ENCODE results near the gene RFNG.
A peak's percentile ranks its signal among the peaks of the same experiment; 100 is the strongest.

The RFNG gene

DNA sequence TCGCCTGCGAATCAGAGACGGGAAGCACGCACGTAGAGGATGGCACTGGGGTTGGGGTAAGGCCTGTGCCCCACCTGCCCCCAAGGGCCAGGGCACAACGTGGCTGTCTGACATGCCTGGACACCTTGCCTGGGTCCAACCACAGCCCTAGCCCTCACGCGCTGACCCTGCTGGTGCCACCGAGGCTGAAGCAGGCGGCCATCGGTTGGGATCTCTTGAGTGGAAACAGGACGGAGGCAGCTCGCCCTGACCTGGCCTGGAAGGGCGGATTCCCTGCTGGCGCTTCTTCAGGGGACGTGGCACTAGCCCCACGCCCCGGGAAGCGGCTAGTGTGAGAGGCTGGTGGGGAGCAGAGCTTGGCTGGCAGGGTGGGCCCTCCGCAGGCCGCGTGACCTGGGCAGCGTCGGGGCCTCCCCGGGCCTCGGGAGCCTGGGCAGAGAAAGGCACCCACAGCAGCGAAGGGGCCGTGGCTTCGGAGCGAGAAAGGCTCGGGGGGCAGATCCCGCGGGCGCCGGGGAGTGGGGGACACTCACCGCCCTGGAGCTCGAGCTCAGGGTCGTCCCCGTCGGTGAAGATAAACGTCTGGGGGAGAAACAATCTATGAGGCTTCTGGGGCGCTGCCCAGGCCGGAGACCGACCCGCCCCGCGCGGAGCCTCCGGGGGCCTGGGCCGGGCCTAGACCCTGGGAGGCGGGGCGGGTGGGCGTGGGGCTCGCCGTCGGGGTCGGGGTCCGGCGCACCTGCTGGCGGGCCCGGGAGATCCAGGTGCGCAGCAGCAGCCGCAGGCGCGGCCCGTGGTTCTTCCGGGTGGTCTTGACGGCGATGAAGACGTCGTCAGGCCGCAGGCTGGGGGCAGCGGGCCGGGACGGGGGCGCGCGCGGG is 610 bp downstream of the RFNG start:
- no peak for DNase-seq (ENCODE audit: low read depth in 1 of 2, low spot score in 1 of 2)
- Histone ChIP-seq H3K4me3 (replicated peaks; ENCODE audit: insufficient read depth, low read length) (peak overlapping the region; percentile 78), H3K27me3 (ENCODE audit: insufficient read depth, poor library complexity, severe bottlenecking) (no peaks in the 10 kb centered on the region), H3K27ac (replicated peaks) (peak overlapping the region; percentile 5; the same call in 1 of the 2 replicates)
- TF ChIP-seq GABPA (IDR thresholded peaks at IDR 0.05; ENCODE audit: low read depth) (no peak), POLR2AphosphoS5 (IDR thresholded peaks at IDR 0.05; ENCODE audit: low read depth) (no peak), SPI1 (IDR thresholded peaks at IDR 0.05; ENCODE audit: borderline replicate concordance, low read depth) (no peak)
- TF ChIP-seq, protein P1, sequence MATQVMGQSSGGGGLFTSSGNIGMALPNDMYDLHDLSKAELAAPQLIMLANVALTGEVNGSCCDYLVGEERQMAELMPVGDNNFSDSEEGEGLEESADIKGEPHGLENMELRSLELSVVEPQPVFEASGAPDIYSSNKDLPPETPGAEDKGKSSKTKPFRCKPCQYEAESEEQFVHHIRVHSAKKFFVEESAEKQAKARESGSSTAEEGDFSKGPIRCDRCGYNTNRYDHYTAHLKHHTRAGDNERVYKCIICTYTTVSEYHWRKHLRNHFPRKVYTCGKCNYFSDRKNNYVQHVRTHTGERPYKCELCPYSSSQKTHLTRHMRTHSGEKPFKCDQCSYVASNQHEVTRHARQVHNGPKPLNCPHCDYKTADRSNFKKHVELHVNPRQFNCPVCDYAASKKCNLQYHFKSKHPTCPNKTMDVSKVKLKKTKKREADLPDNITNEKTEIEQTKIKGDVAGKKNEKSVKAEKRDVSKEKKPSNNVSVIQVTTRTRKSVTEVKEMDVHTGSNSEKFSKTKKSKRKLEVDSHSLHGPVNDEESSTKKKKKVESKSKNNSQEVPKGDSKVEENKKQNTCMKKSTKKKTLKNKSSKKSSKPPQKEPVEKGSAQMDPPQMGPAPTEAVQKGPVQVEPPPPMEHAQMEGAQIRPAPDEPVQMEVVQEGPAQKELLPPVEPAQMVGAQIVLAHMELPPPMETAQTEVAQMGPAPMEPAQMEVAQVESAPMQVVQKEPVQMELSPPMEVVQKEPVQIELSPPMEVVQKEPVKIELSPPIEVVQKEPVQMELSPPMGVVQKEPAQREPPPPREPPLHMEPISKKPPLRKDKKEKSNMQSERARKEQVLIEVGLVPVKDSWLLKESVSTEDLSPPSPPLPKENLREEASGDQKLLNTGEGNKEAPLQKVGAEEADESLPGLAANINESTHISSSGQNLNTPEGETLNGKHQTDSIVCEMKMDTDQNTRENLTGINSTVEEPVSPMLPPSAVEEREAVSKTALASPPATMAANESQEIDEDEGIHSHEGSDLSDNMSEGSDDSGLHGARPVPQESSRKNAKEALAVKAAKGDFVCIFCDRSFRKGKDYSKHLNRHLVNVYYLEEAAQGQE (IDR thresholded peaks at IDR 0.05; ENCODE audit: insufficient replicate concordance, low read depth): no peak
- TF ChIP-seq, protein P2, sequence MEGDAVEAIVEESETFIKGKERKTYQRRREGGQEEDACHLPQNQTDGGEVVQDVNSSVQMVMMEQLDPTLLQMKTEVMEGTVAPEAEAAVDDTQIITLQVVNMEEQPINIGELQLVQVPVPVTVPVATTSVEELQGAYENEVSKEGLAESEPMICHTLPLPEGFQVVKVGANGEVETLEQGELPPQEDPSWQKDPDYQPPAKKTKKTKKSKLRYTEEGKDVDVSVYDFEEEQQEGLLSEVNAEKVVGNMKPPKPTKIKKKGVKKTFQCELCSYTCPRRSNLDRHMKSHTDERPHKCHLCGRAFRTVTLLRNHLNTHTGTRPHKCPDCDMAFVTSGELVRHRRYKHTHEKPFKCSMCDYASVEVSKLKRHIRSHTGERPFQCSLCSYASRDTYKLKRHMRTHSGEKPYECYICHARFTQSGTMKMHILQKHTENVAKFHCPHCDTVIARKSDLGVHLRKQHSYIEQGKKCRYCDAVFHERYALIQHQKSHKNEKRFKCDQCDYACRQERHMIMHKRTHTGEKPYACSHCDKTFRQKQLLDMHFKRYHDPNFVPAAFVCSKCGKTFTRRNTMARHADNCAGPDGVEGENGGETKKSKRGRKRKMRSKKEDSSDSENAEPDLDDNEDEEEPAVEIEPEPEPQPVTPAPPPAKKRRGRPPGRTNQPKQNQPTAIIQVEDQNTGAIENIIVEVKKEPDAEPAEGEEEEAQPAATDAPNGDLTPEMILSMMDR (IDR thresholded peaks at IDR 0.05; ENCODE audit: insufficient read depth, low read length): no peak

DNA sequence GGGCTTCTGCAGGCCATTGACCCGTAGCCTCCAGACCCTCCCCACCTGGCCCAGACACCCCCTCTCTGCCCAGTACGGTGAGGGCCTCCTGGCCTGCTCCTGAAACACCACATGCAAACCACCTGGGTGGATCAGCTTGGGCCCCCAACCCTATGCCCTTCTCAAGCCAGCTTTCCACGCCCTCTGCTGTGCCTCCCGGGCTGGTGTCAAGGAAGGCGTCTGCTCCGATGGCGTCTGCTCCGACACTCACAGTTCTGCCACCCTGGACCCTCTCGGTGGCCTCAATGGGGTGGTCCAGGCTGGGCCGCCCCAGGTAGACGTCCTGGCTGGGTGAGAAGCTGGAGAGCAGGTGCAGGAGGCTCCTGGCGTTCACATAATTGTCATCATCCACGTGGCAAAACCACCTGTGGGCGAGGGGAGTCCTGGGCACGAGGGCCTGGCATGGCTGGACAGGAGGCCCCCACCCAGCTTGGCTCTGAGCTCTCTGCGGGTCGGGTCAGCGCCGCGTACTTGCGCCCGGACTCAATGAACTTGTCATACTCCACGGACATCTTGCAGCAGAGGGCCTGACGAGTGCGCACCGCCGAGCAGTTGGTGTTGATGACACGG is 1.4 kb downstream of the RFNG start:
- Histone ChIP-seq H3K27me3 (ENCODE audit: insufficient read depth, poor library complexity, severe bottlenecking) (no peaks in the 10 kb centered on the region), H3K4me3 (replicated peaks; ENCODE audit: insufficient read depth, low read length) (no peak overlapping the region), H3K27ac (replicated peaks) (no peak overlapping the region)
- no peak for DNase-seq (ENCODE audit: low read depth in 1 of 2, low spot score in 1 of 2)
- TF ChIP-seq GABPA (IDR thresholded peaks at IDR 0.05; ENCODE audit: low read depth): no peak
- TF ChIP-seq, protein P2 (IDR thresholded peaks at IDR 0.05; ENCODE audit: insufficient read depth, low read length): no peak

DNA sequence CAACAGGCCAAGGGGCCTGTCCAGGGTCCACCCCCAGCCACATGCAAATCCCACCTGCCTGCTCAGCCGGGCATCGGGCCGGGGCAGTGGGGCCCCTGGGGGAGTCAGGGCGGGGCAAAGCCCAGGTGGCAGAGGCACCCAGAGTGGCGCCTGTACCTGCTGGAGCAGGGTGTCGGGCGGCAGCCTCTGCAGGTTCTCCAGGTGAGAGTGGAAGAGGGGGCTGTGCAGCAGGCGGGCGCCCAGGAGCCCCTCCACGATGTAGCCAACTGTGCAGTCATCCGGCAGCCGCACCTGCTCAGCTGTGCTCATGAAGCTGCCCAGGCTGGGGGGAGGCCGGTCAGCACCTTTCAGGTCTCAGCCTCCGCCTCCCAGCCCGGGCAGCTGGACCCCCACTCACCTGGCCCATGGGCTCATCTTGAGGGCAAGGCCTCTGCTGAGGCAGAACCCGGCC is 2.1 kb downstream of the RFNG start:
- TF ChIP-seq GABPA (IDR thresholded peaks at IDR 0.05; ENCODE audit: low read depth) (no peak), POLR2AphosphoS5 (IDR thresholded peaks at IDR 0.05; ENCODE audit: low read depth) (no peak), SPI1 (IDR thresholded peaks at IDR 0.05; ENCODE audit: borderline replicate concordance, low read depth) (no peak)
- TF ChIP-seq, protein P2 (IDR thresholded peaks at IDR 0.05; ENCODE audit: insufficient read depth, low read length): no peak
- TF ChIP-seq, protein P1 (IDR thresholded peaks at IDR 0.05; ENCODE audit: insufficient replicate concordance, low read depth): no peak
- DNase-seq (ENCODE audit: low read depth in 1 of 2, low spot score in 1 of 2): no peak
- Histone ChIP-seq H3K4me3 (replicated peaks; ENCODE audit: insufficient read depth, low read length) (no peak overlapping the region), H3K27ac (replicated peaks) (no peak overlapping the region), H3K27me3 (ENCODE audit: insufficient read depth, poor library complexity, severe bottlenecking) (no peaks in the 10 kb centered on the region)
